HG03432 (cell line): ENCODE data around the gene FOSB.
A peak's percentile ranks its signal among the peaks of the same experiment; 100 is the strongest.

Experiments used
- ATAC-seq: cut with Tn5 transposase; IDR thresholded peaks from one replicate; pipeline ENCODE4 v1.9.1; 2021; ENCODE audit warnings: mild to moderate bottlenecking, moderate library complexity; ENCODE audit not compliant: unreplicated experiment

Gene FOSB

GRCh38 chr19:45467115-45467455, 711 bp upstream of the FOSB start:
- no peak for ATAC-seq

DNA sequence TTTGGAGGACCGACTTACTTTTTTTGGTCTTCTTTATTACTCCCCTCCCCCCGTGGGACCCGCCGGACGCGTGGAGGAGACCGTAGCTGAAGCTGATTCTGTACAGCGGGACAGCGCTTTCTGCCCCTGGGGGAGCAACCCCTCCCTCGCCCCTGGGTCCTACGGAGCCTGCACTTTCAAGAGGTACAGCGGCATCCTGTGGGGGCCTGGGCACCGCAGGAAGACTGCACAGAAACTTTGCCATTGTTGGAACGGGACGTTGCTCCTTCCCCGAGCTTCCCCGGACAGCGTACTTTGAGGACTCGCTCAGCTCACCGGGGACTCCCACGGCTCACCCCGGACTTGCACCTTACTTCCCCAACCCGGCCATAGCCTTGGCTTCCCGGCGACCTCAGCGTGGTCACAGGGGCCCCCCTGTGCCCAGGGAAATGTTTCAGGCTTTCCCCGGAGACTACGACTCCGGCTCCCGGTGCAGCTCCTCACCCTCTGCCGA, 409 bp downstream of the FOSB start:
- no peak for ATAC-seq

- peak; percentile 23 for ATAC-seq
These were observed 971 bp downstream of the FOSB start for GRCh38 chr19:45468803-45469131.

- ATAC-seq: peak; percentile 70
These were observed 1.5 kb downstream of the FOSB start for GRCh38 chr19:45469132-45469944.

GRCh38 chr19:45469945-45470761, 2.4 kb downstream of the FOSB start:
- no peak for ATAC-seq

GRCh38 chr19:45470762-45471081, 2.9 kb downstream of the FOSB start:
- no peak for ATAC-seq

DNA sequence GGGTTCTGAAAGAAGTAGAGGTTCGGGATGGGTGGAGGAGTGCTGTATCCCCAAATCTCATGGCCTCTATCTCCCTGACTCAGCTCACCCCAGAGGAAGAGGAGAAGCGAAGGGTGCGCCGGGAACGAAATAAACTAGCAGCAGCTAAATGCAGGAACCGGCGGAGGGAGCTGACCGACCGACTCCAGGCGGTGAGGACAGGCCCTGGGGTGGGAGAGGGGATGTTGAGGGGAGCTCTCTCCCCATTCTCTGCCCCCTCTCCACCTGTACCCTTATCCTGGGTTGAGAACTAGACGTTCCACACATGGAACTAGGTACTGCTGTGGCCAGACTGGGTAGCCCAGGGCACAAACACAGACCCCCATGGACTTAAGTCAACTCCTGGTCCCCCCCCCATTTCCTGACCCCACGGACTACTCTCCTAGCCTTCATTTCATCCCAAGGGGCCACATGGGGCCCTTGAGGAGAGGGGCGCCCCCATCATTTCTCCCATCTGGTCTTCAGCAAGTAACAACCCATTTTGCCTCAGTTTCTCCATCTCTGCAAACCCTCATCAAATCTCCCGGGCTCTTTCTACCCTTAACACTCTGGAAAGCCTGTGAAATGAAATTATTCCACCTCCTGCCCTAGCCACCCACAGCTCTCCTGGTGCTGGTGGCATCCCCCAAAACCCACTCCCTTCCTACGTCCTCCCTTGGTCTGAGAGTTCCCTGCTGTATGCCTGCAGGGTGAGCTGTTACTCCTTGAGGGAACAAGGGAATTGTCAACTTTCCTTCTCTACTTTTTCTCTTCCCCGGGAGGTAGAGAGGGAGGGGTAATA, 3.5 kb downstream of the FOSB start:
- no peak for ATAC-seq

DNA sequence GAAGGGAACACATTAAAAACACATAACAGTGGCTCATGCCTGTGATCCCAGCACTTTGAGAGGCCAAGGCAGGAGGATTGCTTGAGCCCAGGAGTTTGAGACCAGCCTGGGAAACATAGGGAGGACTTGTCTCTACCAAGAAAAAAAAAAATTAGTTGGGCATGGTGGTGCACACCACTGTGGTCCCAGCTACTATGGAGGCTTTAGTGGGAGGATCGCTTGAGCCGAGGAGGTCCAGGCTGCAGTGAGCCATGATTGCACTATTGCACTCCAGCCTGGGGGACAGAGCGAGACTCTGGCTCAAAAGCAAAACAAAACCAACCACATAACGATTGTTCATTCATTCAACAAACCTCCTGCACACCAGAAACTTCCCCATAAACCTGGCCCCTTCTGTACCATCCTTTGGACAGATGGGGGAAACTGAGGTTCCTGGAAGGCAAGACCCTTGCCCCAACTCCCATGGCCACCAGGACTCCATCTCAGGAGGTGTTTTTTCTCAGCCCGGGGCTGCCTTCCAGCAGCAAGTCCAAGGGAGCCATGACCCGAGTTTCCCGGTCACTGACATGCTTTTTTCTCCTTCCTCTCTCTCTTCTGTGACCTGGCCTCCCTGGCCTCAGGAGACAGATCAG, 4.3 kb downstream of the FOSB start:
- ATAC-seq: no peak

- ATAC-seq: no peak
These were observed 5.0 kb downstream of the FOSB start for GRCh38 chr19:45472563-45473366.

DNA sequence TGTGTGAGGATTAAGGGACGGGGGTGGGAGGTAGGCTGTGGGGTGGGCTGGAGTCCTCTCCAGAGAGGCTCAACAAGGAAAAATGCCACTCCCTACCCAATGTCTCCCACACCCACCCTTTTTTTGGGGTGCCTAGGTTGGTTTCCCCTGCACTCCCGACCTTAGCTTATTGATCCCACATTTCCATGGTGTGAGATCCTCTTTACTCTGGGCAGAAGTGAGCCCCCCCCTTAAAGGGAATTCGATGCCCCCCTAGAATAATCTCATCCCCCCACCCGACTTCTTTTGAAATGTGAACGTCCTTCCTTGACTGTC, 5.5 kb downstream of the FOSB start:
- ATAC-seq: no peak

DNA sequence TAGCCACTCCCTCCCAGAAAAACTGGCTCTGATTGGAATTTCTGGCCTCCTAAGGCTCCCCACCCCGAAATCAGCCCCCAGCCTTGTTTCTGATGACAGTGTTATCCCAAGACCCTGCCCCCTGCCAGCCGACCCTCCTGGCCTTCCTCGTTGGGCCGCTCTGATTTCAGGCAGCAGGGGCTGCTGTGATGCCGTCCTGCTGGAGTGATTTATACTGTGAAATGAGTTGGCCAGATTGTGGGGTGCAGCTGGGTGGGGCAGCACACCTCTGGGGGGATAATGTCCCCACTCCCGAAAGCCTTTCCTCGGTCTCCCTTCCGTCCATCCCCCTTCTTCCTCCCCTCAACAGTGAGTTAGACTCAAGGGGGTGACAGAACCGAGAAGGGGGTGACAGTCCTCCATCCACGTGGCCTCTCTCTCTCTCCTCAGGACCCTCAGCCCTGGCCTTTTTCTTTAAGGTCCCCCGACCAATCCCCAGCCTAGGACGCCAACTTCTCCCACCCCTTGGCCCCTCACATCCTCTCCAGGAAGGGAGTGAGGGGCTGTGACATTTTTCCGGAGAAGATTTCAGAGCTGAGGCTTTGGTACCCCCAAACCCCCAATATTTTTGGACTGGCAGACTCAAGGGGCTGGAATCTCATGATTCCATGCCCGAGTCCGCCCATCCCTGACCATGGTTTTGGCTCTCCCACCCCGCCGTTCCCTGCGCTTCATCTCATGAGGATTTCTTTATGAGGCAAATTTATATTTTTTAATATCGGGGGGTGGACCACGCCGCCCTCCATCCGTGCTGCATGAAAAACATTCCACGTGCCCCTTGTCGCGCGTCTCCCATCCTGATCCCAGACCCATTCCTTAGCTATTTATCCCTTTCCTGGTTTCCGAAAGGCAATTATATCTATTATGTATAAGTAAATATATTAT, 6.1 kb downstream of the FOSB start:
- ATAC-seq: no peak

DNA sequence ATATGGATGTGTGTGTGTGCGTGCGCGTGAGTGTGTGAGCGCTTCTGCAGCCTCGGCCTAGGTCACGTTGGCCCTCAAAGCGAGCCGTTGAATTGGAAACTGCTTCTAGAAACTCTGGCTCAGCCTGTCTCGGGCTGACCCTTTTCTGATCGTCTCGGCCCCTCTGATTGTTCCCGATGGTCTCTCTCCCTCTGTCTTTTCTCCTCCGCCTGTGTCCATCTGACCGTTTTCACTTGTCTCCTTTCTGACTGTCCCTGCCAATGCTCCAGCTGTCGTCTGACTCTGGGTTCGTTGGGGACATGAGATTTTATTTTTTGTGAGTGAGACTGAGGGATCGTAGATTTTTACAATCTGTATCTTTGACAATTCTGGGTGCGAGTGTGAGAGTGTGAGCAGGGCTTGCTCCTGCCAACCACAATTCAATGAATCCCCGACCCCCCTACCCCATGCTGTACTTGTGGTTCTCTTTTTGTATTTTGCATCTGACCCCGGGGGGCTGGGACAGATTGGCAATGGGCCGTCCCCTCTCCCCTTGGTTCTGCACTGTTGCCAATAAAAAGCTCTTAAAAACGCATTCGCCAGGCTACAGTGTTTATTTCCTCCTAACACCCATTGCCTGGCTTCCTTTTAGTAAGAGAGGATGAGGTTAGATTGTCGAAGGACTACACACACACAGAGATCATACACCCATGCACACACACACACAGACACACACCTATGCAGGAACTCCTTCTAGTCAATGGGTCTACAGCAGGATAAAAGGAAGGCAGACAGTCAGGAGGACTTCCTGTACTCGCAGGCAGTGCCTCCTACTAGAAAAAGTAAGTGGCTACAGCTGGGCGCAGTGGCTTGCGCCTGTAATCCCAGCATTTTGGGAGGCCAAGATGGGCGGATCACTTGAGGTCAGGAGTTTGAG, 7.1 kb downstream of the FOSB start:
- ATAC-seq: no peak

DNA sequence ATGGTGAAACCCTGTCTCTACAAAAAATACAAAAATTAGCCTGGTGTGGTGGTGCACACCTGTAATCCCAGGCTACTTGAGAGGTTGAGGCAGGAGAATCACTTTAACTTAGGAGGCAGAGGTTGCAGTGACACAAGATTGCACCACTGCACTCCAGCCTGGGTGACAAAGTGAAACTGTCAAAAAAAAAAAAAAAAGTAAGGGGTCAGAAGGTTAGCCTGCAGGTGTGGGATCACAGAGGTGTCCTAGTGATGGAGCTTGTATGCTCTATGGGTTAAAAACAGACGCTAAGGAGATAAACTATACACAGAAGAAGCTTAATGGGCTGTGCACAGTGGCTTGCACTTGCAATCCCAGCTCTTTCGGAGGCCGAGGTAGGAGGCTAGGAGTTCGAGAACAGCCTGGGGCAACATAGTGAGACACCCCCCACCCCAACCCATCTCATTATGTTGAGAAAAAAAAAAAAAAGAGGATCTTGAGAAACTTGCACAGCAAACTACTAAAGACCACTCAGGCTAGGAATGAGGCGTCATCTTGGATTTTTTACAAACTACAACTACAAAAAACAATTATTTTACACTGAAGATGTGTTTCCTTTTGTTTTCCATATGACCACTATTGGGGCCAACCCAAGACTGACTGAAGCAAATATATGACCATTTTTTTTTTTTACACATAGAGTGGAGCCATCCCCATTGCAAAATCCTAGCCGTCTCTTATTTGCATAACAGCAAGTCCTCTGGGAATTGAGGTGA, 7.9 kb downstream of the FOSB start:
- no peak for ATAC-seq

- no peak for ATAC-seq
These were observed 8.5 kb downstream of the FOSB start for GRCh38 chr19:45476304-45476703.

DNA sequence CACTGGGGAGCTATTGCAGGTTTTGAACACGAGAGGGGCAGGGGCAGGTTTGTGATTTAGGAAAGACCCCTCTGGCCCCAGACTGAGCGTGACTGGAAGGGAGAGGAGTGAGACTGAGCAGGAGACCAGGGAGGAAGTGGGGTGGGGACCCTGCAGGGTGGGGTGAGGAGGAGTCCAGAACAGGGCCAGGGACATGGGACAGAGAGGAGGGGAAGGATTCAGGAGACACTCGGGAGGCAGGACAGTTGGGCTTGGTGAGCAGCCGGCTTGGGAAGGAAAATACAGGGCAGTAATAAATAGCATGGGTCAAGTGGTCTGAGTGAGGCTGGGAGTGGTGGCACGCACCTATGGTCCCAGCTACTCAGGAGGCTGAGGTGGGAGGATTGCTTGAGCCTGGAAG, 9.4 kb downstream of the FOSB start:
- no peak for ATAC-seq

GRCh38 chr19:45477713-45478453, 10.1 kb downstream of the FOSB start:
- ATAC-seq: peak; percentile 9
